Activated T-helper 17 cell treated with anti-CD3 and anti-CD28 coated beads, Interleukin-2, amount 50 U/mL, for 72 hours (primary cell): ENCODE results near the gene MZF1. TPM values are rescaled to one million over a fixed set of nuclear protein-coding genes. Genes with fewer than 3 reads are reported as not detected.

ENCODE experiments used
- ATAC-seq: fragments of 150-1000 bp; cut with Tn5 transposase; replicated peaks from 2 replicates; pipeline ENCODE4 v1.10.0; 2021; ENCODE audit warnings: mild to moderate bottlenecking, moderate library complexity
- H3K27ac Mint-ChIP-seq: one replicate; pipeline ENCODE4 v1.8.0; 2022; ENCODE audit warnings: mixed read lengths
- H3K27me3 Mint-ChIP-seq: one replicate; pipeline ENCODE4 v1.8.0; 2022; ENCODE audit warnings: mixed read lengths
- H3K36me3 Mint-ChIP-seq: one replicate; pipeline ENCODE4 v1.8.0; 2022; ENCODE audit warnings: low read depth, mild to moderate bottlenecking, mixed read lengths
- H3K4me1 Mint-ChIP-seq: one replicate; pipeline ENCODE4 v1.8.0; 2022; ENCODE audit warnings: mixed read lengths
- H3K4me3 Mint-ChIP-seq: one replicate; pipeline ENCODE4 v1.8.0; 2022; ENCODE audit warnings: mild to moderate bottlenecking, mixed read lengths
- H3K9me3 Mint-ChIP-seq: one replicate; pipeline ENCODE4 v1.8.0; 2022; ENCODE audit warnings: mixed read lengths
- total RNA-seq, 2 donors: library from RNA; stranded (reverse); gene quantifications; one replicate each; pipeline ENCODE4 v1.2.3, GENCODE V29; 2022

MZF1 gene
- total RNA-seq, 2 donors from 2014 or later, result 26.6 to 57.9 TPM

- ATAC-seq, result no peak
- Mint-ChIP-seq H3K27me3 (no peaks in the 10 kb centered on the region), H3K4me1 (peaks cover 23% of the 10 kb centered on the region), H3K4me3 (peak overlapping the region; percentile 100), H3K36me3 (peaks cover 51% of the 10 kb centered on the region), H3K9me3 (no peaks in the 10 kb centered on the region), H3K27ac (no peak overlapping the region)
Observed at GRCh38 chr19:58561373-58562121, 11.6 kb downstream of the MZF1 start.

DNA sequence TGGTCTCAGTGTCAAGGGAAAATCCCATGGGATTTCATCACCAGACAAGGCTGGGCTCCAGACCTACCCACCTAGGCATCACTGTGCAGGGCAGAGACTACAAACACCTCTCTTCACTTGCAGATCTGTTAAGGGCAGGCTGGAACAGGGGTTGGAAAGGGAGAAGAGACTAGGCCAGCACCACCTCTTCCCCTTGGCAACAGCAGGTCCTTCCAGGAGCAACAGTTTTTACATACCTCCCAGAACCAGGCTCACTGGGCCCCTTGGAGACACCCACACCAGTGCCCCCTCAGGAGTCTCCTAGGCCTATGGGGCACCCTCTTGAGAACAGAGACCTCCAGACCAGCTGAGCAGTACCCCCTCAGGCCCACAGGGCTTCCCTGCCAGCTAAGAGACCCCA is 12.2 kb downstream of the MZF1 start:
- Mint-ChIP-seq H3K27ac (no peak overlapping the region), H3K9me3 (no peaks in the 10 kb centered on the region), H3K36me3 (peaks cover 51% of the 10 kb centered on the region), H3K4me3 (peak overlapping the region; percentile 100), H3K27me3 (no peaks in the 10 kb centered on the region), H3K4me1 (peaks cover 28% of the 10 kb centered on the region)
- no peak for ATAC-seq

DNA sequence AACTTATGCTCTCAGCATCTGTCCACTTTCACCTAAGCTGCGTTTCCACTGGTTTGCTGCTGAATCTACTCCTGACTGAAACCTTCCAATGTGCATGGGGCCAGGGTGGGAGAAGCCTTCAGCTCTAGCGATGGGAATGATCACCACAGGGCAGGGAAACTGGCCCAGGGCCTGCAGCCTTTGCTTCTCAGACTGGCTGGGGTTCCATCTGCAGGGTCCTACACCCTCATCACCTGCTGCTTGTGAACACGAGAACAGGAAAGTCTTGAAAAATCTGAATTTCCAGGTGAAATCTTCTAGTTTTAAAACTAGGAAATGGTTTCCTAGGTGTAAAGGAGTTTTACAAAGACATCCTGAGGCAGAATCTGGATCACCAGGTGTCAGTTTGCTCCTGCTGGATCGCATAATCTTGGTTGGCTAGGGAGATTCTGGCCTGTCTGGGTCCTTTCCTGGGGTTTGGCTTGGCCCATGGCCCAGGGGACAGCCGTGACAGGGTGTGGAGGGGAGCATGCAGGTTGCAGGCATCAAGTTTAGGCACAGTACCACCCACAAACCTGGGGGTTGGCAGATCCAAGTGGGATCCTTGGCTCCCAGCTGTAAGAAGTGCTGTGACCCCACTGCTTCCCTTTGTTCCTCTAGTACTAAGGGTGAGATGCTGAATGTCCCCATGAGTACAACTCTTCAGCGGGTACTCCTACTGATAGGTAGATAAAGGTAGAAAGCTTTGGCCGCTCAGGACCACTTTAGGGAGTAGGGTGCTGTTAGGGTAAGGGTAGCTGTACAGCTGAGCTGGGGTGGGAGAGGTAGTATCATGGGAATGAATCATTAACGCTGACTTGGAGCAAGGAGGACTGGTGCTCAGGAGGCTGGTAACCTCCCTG is 12.9 kb downstream of the MZF1 start:
- H3K4me1 Mint-ChIP-seq, result peaks cover 28% of the 10 kb centered on the region
- H3K36me3 Mint-ChIP-seq, result peaks cover 56% of the 10 kb centered on the region
- no peak for ATAC-seq
- H3K9me3 Mint-ChIP-seq, result no peaks in the 10 kb centered on the region
- peak overlapping the region; percentile 100 for H3K27ac Mint-ChIP-seq
- H3K27me3 Mint-ChIP-seq, result no peaks in the 10 kb centered on the region
- H3K4me3 Mint-ChIP-seq, result peak overlapping the region; percentile 100

DNA sequence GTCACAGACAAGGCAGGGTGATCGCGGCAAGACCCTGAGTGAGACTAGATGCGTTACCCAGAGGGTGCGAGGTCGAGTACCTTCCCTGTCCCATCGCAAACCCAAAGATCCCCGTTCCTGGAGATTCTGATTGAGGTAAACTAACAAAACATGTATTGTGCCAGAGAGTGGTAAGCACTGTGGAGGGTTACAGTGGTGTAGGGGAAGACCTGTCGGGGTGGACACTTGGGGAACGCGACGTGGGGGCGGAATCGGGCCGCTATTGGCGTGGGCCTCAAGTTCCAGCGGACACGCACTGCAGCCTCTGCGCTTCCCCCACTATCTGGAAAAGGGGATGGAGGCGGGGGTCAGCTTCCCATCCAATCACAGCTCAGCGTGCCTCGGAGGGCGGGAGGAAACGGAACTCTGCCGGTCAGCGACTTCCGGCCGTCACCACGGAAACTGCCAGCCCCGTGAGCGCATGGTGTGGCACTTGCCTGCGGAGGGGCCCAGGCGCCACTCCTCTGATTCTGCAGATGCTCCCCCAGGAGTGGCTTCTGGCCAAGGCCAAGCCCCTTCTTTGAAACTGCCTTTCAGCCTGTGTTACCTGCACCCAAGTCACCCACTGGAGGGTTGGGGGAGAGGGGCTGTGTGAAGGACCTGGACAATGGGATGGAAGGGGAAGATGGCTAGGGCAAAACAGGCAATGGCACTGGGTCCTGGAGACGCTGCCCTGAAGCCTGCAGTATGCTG is 13.7 kb downstream of the MZF1 start:
- no peaks in the 10 kb centered on the region for H3K27me3 Mint-ChIP-seq
- H3K27ac Mint-ChIP-seq, result peak overlapping the region; percentile 100
- H3K36me3 Mint-ChIP-seq, result peaks cover 64% of the 10 kb centered on the region
- H3K4me3 Mint-ChIP-seq, result peak overlapping the region; percentile 100
- H3K4me1 Mint-ChIP-seq, result peaks cover 27% of the 10 kb centered on the region
- no peaks in the 10 kb centered on the region for H3K9me3 Mint-ChIP-seq
- peak; percentile 39 for ATAC-seq

- Mint-ChIP-seq H3K27me3 (no peaks in the 10 kb centered on the region), H3K4me1 (peaks cover 28% of the 10 kb centered on the region), H3K27ac (peak overlapping the region; percentile 100), H3K9me3 (no peaks in the 10 kb centered on the region), H3K4me3 (peak overlapping the region; percentile 100), H3K36me3 (peaks cover 66% of the 10 kb centered on the region)
- peak; percentile 73 for ATAC-seq
Observed at GRCh38 chr19:58558623-58559274, 14.4 kb downstream of the MZF1 start.

DNA sequence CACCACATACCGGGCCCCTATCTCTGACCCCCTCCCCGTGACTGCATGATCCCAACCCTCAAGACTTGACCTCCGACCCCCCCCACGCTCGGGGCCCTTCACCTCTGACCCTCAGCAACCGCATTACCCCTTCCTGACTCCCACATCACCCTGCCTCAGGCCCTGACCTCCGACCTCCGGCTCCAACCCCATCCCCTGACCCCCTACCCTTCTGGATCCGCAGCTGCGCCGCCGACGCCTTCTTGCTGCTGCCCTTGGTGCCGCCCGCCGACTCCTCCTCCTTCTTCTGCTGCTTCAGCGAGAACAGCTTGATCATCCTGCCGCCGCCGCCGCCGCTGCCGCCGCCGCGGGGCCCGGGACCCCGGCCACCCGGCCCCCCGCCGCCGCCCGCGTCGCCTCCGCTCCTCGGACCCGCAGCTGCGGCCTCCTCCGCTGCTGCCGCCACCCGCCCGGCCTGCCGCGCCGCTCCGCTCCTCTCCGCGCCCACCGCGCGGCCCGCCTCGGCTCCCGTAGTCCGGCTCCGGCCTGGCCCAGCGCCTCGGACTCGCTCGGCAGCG is 15.0 kb downstream of the MZF1 start, which contains the start of gene UBE2M:
TSS of gene UBE2M (minus strand) at position 546 of the 557 bp plus-strand sequence. CDS start at position 316, 230 bp downstream.
- Mint-ChIP-seq H3K4me3 (peak within 1 kb of the TSS; percentile 100), H3K36me3 (peaks cover 66% of the 10 kb centered on the region)
- peak; percentile 9 for ATAC-seq

DNA sequence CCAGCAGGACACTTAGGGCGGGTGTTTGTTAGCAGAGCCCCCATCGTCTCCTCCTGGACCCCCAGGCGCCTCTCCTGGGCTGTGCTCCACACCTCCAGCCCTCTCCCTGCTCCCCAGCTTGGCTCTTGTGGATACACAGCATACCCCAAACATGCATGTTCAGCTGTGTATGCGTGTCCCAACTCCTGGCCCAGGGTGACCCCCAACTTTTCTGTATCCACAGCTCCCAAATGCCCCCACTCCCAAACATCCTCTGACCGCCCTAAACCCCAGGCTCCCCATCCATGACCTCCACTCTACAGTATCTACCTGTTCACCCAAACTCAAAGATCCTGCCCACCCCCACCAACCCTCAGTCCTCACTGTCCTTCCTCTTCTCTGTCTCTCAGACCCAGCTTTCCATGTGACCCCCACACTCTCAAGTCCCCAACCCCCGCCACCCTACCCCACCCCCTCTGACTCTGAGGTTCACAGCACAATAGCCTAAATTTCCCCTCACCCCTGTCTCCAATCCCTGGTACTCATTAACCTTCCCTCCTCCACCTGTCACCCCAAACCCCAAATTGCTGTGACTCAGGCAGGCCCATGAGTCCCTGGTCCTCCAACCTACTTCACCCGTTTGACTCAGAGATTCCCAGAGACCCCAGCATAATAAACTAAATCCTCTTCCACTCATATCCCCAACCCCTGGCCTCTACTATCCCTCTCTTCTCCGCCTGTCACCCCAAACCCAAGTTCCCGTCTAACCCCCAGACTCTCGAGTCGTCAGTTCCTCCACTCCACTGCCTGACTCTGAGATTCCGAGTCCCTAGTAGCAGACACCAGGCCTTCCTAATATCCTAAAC is 15.7 kb downstream of the MZF1 start:
- no peaks in the 10 kb centered on the region for H3K9me3 Mint-ChIP-seq
- H3K4me3 Mint-ChIP-seq, result peak overlapping the region; percentile 100
- no peaks in the 10 kb centered on the region for H3K27me3 Mint-ChIP-seq
- peaks cover 72% of the 10 kb centered on the region for H3K36me3 Mint-ChIP-seq
- peaks cover 33% of the 10 kb centered on the region for H3K4me1 Mint-ChIP-seq
- ATAC-seq, result no peak
- peak overlapping the region; percentile 100 for H3K27ac Mint-ChIP-seq

More for the DNA sequence above, 15.0 kb downstream of the MZF1 start, which contains the start of gene UBE2M:
- Mint-ChIP-seq H3K27me3 (no peaks in the 10 kb centered on the region), H3K4me1 (peaks cover 28% of the 10 kb centered on the region), H3K27ac (peak within 1 kb of the TSS; percentile 100), H3K9me3 (no peaks in the 10 kb centered on the region)

GRCh38 chr19:58556622-58557220 is 16.4 kb downstream of the MZF1 start:
- no peak for ATAC-seq
- Mint-ChIP-seq H3K4me1 (peaks cover 33% of the 10 kb centered on the region), H3K9me3 (no peaks in the 10 kb centered on the region), H3K27ac (peak overlapping the region; percentile 100), H3K36me3 (peaks cover 77% of the 10 kb centered on the region), H3K27me3 (no peaks in the 10 kb centered on the region), H3K4me3 (peak overlapping the region; percentile 100)

- Mint-ChIP-seq H3K4me1 (peaks cover 29% of the 10 kb centered on the region), H3K27ac (peak overlapping the region; percentile 100), H3K9me3 (no peaks in the 10 kb centered on the region), H3K27me3 (no peaks in the 10 kb centered on the region), H3K36me3 (peaks cover 81% of the 10 kb centered on the region), H3K4me3 (peak overlapping the region; percentile 100)
- ATAC-seq, result no peak
Observed at GRCh38 chr19:58555920-58556621, 17.1 kb downstream of the MZF1 start.

GRCh38 chr19:58555369-58555885 is 17.7 kb downstream of the MZF1 start:
- peaks cover 88% of the 10 kb centered on the region for H3K36me3 Mint-ChIP-seq
- peaks cover 29% of the 10 kb centered on the region for H3K4me1 Mint-ChIP-seq

GRCh38 chr19:58554494-58555368 is 18.4 kb downstream of the MZF1 start, which contains the start of gene CHMP2A:
Gene CHMP2A (minus strand): TSS chr19:58555105. CDS start chr19:58554212, 893 bp downstream.
- Mint-ChIP-seq H3K9me3 (no peaks in the 10 kb centered on the region), H3K27me3 (no peaks in the 10 kb centered on the region), H3K4me3 (peak within 1 kb of the TSS; percentile 100), H3K36me3 (peaks cover 95% of the 10 kb centered on the region), H3K27ac (peak within 1 kb of the TSS; percentile 100), H3K4me1 (peaks cover 29% of the 10 kb centered on the region)
- peak; percentile 42 for ATAC-seq

More at GRCh38 chr19:58555369-58555885, 17.7 kb downstream of the MZF1 start:
- ATAC-seq, result no peak
- Mint-ChIP-seq H3K4me3 (peak overlapping the region; percentile 100), H3K27me3 (no peaks in the 10 kb centered on the region), H3K9me3 (no peaks in the 10 kb centered on the region), H3K27ac (peak overlapping the region; percentile 100)
